Measurements from ENCODE around the gene YPEL1.
"Not testable (repeated sequence)": the region's sequence is repeated elsewhere in the genome, so short reads cannot be mapped to it uniquely, and the experiment has no call there.

Gene YPEL1

GRCh38 chr22:21753374-21754111 is 17.9 kb upstream of the YPEL1 start:
- no peak for DNase-seq

DNA sequence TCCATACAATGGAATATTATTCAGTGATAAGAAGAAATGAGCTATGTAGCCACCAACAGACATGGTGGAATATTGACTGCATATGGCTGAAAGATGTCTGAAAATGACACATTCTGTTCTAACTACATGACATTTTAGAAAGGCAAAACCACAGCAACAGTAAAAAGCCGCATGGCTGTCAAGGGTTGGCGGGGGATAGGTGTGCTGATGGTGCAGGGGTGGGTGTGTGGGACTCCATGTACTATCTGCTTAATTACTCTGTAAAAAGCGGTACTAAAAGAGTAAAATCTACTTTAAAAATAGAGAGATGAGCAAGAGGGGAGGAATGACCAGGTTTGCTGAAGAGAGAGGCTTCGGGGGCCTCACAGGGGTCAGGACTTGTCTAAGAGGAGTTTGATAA is 16.7 kb upstream of the YPEL1 start:
- no peak for DNase-seq

DNA sequence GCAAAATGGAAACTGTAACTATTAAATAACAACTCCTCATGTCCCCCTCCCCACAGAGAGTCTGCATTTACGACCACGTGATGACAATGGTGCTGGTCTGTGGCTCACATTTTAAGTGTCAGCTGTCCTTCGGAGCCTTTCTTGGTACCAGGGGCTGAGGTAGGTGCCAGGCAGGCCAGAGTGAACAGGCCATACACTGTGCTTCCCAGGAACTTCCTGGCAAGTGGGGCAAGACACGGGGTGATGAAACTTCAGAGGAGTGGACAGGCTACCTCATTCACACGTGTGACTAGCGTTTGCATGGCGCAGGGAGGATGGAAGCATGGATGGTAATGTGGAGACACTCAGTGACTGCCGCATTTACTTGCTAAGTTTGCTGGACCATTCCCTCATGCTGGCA is 10.4 kb upstream of the YPEL1 start:
- no peak for DNase-seq

DNA sequence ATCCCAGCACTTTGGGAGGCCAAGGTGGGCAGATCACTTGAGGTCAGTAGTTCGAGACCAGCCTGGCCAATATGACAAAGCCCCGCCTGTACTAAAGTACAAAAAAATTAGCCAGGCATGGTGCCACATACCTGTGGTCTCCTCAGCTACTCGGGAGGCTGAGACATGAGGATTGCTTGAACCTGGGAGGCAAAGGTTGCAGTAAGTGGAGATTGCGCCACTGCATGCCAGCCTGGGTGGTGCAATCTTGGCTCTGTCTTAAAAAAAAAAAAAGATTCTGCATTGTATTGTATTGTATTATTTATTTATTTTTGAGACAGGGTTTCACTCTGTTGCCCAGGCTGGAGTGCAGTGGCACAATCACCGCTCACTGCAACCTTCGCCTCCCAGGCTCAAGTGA is 9.3 kb upstream of the YPEL1 start:
- DNase-seq, result not testable (repeated sequence)

- no peak for DNase-seq
Observed at GRCh38 chr22:21741790-21742189, 6.2 kb upstream of the YPEL1 start.

GRCh38 chr22:21741059-21741458 is 5.5 kb upstream of the YPEL1 start:
- DNase-seq, result no peak

GRCh38 chr22:21739828-21740377 is 4.3 kb upstream of the YPEL1 start:
- no peak for DNase-seq

GRCh38 chr22:21738966-21739365 is 3.4 kb upstream of the YPEL1 start:
- DNase-seq, result no peak

DNA sequence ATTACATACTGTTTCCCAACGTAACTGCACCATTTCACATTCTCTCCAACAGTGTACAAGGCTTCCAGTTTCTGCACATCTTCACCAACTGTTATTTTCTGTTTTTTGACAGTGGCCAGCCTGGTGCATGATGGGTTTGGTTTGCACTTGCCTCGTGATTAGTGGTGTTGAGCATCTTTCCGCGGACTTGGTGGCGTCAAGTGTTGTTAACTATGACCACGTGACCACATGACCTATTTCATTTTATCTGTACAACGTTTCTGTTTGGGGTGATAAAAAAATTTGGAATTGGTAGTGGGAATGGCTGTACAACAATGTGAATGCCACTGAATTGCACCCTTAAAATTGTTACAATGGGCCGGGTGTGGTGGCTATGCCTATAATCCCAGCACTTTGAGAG is 2.5 kb upstream of the YPEL1 start:
- no peak for DNase-seq

GRCh38 chr22:21736948-21737347 is 1.4 kb upstream of the YPEL1 start:
- no peak for DNase-seq

- DNase-seq, result no peak
Observed at GRCh38 chr22:21736084-21736642, 569 bp upstream of the YPEL1 start.

DNA sequence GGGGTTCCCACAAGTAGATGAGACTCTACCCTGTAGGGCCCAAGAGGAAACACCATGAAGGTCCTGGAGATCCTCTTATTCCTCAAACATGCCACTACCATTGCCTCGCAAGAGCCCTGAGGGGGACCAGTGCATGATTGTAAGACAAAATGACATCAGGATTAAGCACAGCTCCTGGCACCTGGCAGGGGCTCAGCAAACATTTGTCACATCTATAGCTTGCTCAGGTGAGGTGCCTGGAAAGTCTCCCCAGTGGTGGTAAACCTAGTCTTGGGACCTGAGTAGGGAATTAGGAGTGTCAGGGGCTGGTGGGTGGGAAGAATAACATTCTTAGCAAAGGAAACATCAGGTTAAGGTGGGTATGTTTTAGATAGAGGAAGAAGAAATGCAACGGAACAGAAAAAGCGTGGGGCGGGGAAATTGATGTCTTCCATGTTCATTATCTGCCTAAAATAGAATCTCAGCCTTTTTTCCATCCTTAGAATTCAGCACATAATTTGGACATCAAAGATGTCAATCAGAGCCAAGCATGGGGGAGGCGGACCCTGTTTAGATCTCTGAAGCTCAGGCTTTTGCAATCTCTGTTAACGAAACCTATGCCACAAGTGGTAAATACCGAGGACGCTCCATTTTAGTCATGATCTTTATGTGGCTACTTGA is 924 bp downstream of the YPEL1 start:
- DNase-seq, result no peak

DNA sequence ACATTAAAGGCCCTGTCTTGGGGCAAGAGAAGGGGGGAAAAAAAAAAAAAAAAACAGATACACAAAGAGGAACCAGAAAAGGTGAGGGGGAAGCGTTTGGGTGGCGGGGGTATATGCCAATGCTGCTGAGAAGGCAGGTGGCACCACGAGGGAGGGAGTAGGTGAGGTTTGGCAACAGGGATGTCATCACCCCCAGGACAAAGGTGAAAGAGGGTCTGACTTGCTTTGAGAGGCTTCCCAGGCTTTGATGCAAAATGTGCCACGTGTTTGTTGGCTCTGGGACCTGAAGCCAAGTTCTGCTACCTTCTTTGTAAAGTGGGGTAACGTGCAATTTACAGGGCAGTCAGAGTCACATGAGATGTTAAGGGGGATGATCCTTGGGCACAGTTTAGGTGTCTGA is 4.1 kb downstream of the YPEL1 start:
- no peak for DNase-seq

DNA sequence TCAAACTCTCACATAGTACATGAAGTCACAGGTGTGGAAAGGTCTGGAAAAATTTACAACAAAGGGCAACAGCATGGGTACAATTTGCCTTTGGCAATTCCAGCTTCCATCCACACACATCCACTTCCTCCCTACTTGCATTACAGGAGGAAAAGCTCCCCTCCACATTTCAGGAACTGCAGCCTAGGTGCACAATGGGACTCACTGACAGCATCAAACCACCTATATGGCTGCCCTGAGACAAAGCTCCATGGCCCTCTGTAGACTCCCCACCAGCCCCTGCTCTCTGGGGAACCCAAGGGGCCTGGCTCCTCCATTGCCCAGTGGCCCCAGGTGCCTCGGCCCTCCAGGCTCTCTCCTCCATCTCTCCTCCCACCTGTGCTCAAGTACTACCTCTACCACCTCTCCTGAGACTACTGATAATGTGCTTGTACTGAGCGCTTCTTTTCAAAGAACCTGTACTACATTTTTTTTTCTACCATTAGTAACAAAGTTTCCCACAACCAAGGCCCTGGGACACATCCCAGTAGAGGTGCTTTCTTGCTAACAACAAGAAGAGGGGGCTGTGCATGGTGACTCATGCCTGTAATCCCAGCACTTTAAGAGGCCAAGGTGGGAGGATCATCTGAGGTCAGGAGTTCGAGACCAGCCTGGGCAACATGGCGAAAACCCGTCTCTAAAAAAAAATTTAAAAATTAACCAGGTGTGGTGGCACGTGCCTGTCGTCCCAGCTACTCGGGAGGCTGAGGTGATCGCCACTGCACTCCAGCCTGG is 4.9 kb downstream of the YPEL1 start:
- no peak for DNase-seq

DNA sequence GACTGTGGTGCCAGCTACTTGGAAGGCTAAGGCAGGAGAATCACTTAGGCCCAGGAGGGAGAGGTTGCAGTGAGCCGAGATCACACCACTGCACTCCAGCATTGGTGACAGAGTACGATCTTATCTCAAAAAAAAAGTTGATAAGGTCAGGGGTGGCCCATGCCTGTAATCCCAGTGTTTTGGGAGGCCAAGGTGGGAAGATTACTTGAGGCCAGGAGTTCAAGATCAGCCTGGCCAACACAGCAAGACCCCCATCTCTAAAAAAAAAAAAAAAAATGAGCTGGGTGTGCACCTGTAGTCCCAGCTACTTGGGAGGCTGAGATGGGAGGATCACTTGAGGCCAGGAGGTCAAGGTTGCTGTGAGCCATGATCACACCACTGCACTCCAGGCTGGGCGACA is 6.4 kb downstream of the YPEL1 start:
- DNase-seq, result not testable (repeated sequence)

- no peak for DNase-seq
Observed at GRCh38 chr22:21728270-21728669, 7.3 kb downstream of the YPEL1 start.

GRCh38 chr22:21727768-21728167 is 7.8 kb downstream of the YPEL1 start:
- DNase-seq, result no peak

- no peak for DNase-seq
Observed at GRCh38 chr22:21727159-21727558, 8.4 kb downstream of the YPEL1 start.

DNA sequence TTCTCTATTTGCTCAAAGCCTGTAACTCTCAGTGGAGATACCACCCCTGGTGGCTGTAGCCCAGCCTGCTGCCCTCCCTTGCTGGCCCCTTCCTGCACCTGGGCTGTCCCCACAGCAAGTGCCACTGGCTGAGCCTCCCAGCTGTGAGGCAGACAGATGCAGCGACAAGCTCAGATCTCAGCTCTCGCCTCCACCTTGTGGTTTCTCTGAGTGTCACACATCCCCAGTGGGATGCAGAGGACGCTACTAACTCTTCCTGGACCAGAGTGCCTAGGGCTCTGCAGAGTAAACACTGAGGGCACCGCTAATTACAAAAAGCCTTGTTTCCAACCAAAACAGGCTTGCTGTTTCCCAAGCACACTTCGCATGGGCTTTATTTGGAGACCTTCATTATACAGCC is 8.9 kb downstream of the YPEL1 start:
- peak; percentile 41 to 52 for DNase-seq

GRCh38 chr22:21725956-21726649 is 9.5 kb downstream of the YPEL1 start:
- DNase-seq, result no peak

- not testable (repeated sequence) for DNase-seq
Observed at GRCh38 chr22:21724496-21724895, 11.1 kb downstream of the YPEL1 start.

GRCh38 chr22:21721195-21721852 is 14.3 kb downstream of the YPEL1 start:
- DNase-seq, result not testable (repeated sequence)
